T1000 (cell line): ENCODE data around the gene FAM107A.

Experiments used
- DNase-seq: peaks from one replicate; lab custom pipeline; 2025; ENCODE audit warnings: mixed read lengths; lab: John Stamatoyannopoulos, UW

Gene FAM107A

DNA sequence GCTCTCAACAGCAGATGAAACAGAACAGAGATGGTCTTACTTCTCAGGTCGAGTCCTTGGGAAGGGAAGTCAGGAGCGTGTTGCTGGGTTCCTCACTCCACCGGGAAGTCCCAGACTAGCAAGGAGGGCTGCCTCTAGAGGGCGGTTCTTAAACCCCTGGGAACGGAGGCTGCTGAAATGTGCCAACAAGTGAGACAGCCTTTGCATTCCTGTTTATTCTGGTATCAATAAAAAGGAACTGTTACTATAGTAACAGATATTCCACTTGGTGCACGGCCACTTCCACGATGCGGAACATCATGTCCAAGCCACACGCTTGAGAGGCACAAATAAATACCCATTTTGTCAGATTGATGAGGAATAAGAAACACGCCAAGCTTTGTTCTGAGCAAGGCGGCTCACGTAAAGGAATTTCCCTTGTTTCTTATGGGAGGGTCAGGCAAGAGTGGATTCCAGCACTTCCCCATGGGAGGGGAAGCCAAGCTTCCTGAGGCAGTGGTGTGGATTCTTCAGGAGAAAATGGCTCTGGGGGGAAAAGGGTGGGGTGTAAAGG, at the start of gene FAM107A:
FAM107A (minus strand) TSS at position 123 of the 553 bp plus-strand sequence. CDS start 7,531 bp downstream, outside the sequence.
- no peak for DNase-seq

DNA sequence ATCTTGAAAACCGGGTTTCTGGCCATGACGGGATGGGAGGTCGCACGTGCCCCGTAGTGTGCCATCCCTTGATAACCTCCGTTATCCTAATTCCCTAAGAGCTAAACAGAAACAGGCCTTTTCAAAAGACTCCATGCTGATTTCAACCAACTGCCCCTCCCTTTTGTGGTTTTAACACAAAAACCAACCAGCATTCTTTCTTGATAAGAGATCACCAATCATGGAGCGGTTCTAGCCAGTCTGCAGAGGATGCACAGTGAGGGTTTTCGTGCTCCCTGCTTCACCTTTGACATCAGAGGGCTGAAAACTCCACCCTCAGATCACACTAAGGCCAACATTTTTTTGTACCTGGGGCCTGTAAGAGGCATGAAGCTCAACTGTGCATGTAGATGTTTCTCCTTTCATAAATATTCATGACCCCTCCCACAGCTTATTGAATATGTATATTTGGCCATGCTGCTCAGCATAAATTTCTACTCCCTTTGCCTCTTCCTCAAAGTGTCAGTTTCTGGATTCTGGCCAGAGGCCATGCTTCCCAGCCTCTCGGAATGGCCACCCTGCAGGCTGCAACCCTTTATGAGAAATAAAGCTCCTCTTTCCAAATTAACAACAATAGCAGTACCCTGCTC, 48.1 kb upstream of the FAM107A start:
- DNase-seq, result no peak

- no peak for DNase-seq
These were observed 47.4 kb upstream of the FAM107A start for GRCh38 chr3:58624550-58624949.

DNA sequence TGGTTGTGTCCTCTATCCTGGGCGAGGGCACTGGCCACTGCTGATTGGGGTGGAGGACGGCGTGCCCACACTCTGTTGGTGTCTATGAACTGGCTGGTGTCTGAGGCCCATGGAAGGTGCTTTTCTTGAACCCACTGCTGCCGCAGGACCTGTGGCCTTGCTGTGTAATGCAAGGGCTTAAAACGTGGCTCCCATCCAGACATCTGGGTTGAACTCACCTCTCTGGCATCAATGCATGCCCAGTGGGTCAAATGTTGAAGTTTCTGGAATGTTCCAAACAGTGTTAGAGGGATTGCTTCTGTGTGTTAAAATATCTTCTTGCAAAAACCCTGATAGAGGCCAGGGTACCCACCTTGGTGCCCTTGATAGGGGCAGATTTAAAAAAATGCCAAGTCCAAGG, 46.8 kb upstream of the FAM107A start:
- DNase-seq, result no peak

DNA sequence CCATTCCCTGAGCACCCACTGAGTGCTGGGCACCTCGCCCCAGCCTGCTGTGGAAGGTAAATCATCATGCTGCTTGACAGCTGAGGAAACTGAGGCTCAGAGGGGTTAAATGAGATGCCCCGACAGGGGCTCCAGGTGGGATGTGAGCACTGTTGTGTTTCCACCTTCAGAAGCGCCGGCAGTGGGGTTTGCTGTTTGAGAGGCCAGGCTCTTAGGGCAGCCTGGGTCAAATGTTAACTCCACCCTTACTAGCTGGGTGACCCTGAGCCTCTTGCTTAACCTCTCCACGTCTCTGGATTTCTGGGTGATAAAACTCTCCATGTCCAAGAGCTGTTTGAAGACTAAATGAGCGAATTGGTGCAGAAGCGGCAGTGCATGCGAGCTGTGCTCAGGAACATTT, 46.3 kb upstream of the FAM107A start:
- DNase-seq, result no peak

- DNase-seq, result no peak
These were observed 45.7 kb upstream of the FAM107A start for GRCh38 chr3:58622892-58623291.

DNA sequence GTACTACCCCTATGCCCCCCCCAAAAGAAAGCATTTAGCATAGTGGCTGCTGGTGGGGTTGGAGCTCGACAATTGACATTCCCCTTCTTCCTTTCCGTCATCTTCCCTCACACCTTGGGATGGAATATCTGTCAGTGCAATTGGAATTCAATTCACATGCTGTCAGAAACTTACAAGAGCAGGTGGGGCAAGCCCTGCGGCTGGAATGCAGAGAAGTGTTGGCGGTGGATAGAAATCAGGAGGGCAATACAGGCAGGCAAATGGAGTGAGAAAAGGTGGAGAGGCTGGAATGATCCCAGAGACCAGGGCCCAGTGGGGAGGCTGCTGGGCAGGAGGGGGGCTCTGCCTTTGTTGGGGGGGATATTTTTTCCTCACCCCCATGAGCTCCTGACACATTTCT, 45.2 kb upstream of the FAM107A start:
- no peak for DNase-seq

- DNase-seq, result no peak
These were observed 44.1 kb upstream of the FAM107A start for GRCh38 chr3:58621086-58621830.

- DNase-seq, result no peak
These were observed 43.2 kb upstream of the FAM107A start for GRCh38 chr3:58620421-58620820.

GRCh38 chr3:58617338-58617761, 40.2 kb upstream of the FAM107A start:
- DNase-seq, result no peak

DNA sequence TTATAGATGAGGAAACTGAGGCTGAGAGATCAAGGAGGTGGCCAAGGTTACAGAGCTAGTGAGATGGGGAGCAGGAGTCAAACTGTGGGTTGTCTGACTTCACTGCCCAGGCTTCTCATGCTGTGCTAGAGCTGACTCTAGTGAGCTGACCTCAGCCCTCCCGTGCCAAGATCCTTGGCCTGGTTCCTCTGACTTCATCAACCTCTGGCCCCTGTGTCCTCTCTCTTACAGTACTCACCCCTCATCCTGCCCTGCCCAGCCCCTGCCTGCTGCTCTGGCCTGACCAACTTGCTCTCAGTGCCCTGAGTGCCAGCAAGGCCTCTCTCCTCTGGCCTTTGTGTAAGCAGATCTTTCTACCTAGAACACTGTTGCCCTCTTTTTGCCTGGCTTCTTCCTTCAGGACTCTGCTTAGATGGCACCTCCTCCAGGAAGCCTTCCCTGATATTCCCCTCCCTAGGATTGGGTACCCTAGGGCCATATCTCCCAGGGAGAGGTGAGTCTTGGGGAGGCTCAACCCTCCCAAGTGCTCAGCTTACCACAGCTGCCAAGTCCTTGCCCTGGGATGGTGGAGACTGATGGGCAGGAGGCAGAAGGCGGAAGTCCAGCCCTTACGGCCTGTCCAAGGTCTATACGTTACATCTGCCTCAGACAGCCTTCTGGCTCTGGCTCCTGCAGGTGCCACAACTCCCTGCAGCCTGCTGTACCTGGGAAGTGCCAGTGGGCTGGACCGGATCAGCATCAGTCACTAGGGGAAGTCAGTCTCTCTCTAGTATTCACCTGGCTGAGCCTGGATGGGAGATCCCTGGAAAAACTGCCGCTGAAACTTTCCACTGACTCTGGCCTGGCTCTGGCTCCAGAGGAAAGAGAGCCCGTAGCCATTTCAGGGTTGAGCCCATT, 36.3 kb upstream of the FAM107A start:
- no peak for DNase-seq

DNA sequence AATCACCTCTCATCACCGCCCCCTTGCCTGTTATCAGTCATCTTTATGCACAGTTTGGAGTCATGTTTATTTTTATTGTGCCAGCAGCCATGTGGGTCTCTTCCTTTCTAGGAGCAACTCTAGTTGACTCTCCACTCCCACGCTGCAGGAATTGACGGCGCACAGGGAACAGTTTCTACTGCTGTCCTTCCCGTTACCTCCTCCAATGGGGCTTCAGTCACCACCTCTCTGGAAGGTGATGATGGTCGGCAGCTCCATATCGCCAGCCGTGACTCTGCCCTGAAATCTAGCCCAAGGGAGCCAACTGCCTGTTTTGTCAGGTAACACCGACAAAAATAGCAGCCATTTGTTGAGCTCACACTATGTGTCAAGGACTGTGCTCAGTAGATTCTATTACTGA, 35.6 kb upstream of the FAM107A start:
- no peak for DNase-seq

DNA sequence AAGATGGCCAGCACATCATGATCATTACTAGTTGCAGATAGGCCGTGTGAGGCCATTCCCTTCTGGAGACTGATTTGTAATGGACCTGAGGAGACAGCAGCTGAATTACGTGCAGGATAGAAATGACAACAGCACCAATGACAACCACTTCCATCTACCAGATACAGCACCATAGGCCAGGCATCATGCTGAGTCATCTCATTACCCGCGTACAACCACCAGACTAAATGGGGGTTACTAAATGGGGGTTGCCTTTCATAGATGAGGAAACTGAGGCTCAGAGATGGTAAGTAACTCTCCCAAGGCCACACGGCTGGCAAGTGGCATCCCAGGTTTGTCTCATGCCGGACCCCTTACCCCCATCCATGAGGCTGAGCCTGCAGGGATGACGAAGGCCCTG, 32.8 kb upstream of the FAM107A start:
- DNase-seq, result no peak

DNA sequence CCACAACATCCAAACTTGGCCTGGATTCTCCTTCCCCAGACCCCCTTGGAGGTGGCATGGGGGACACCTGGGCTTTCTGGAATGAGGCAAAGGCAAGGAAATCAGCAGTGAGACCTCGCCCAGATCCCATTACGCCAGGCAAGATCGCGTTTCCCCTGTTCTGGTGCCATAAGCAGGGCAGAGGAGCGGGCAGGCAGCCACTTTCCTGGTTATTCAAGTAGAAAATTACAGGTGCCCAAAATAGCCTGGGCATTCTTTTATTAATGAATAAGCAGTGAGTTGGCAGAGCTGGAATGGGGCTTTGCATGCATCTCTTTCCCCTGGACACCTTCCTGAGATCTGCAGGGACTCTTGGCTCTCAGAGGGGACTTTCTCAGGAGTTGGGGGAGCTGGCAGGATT, 31.5 kb upstream of the FAM107A start:
- no peak for DNase-seq

GRCh38 chr3:58607816-58608215, 30.6 kb upstream of the FAM107A start:
- no peak for DNase-seq

- no peak for DNase-seq
These were observed 29.5 kb upstream of the FAM107A start for GRCh38 chr3:58606693-58607092.

GRCh38 chr3:58604031-58604430, 26.8 kb upstream of the FAM107A start:
- no peak for DNase-seq

GRCh38 chr3:58603606-58604005, 26.4 kb upstream of the FAM107A start:
- DNase-seq, result no peak

DNA sequence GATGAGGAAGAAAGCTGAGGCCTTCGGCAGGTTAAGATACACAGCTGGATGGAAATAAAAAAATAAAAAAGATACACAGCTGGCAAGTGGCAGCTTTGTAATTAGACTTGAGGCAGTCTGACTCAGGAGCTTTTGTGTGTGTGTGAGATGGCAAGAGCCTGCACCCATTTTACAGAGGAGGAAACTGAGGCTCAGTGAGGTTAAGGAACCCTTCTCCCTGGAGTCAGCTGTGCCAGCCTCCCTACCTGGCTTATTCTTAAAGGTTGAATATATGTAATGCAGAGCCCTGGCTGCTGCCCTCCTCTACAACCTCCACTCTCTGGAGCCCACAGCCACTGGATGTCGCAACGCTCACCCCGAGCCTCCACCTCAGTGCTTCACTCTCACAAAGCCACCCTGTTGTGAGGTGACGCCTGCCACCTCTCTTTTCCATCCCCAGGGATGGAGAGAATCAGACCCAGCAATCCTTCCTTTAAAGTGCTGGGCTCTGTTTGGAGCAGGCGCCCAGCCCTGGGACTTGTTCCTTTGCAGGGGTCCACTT, 20.6 kb upstream of the FAM107A start:
- no peak for DNase-seq

DNA sequence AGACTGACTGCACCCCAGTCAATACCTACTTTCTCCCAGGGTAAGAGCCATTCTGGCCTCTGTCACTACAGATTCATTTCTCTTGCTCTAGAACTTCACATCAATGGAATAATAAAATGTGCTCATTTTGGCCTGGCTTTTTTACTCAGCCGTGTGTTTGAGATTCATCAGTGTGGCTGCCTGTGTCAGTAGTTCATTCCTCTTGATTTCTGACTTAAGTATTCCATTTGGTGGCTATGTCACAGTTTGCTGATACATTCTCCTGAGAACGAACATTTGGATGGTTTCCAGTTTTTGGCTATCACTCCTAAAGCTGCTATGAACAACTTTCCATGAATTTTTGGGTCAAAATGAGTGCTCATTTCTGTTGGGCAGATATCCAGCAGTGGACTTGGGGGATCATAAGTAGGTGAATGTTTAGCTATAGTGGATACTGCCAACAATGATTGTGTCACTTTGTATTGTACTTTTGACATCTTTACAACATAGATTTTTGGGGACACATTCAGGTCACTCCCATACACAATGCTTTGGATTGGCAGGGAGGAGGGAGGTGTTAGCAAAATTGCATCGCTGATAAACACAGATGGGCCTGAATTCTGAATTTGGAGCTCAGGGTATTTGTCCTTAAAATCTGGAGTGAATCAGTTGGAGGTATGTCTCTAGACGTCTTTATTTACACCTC, 19.8 kb upstream of the FAM107A start:
- no peak for DNase-seq

GRCh38 chr3:58594117-58594516, 16.9 kb upstream of the FAM107A start:
- no peak for DNase-seq
